Breast epithelium (tissue), 4 donors: ENCODE results near the gene MYO5B. TPM values are rescaled to one million over a fixed set of nuclear protein-coding genes. Genes with fewer than 3 reads are reported as not detected.
A peak's percentile ranks its signal among the peaks of the same experiment; 100 is the strongest.

ENCODE experiments used
- DNase-seq, 2 donors: peaks; one replicate each; pipeline ENCODE4 v3.0.0-alpha.2; 2019; ENCODE audit warnings: low spot score in 2 of 2
- H3K27ac ChIP-seq, 2 donors: fragments of 200-600 bp; sonication (generic) in 1 of 2; one replicate each; pipeline ENCODE4 v1.5.1; 2016 to 2019; ENCODE audit warnings: mild to moderate bottlenecking in 1 of 2
- H3K27me3 ChIP-seq, 2 donors: fragments of 200-600 bp; sonication (generic) in 1 of 2; one replicate each; pipeline versions ENCODE4 v1.5.1 to v1.6.0; 2017 to 2019; ENCODE audit warnings: control low read depth in 1 of 2, mild to moderate bottlenecking in 1 of 2
- H3K36me3 ChIP-seq: fragments of 200-600 bp; one replicate; pipeline ENCODE4 v1.5.1; 2019
- H3K4me1 ChIP-seq, 2 donors: fragments of 200-600 bp; sonication (generic); one replicate each; pipeline ENCODE4 v1.5.1; 2016 to 2019; ENCODE audit warnings: control low read depth in 1 of 2
- H3K4me3 ChIP-seq, 3 donors: fragments of 200-600 bp; sonication (generic); 1 replicate in 2 of 3; 2 replicates in 1 of 3; pipeline ENCODE4 v1.5.1; 2016 to 2019; ENCODE audit warnings: mild to moderate bottlenecking in 3 of 3, moderate library complexity in 2 of 3
- H3K9me3 ChIP-seq, 2 donors: fragments of 200-600 bp; sonication (generic) in 1 of 2; one replicate each; pipeline ENCODE4 v1.5.1; 2016 to 2019; ENCODE audit warnings: control low read depth in 1 of 2
- CTCF ChIP-seq, 3 donors: fragments of 450-650 bp; IDR thresholded peaks; one replicate each; pipeline ENCODE4 v1.5.1; 2016 to 2017; ENCODE audit warnings: antibody characterized with exemption in 3 of 3, mild to moderate bottlenecking in 3 of 3, moderate library complexity in 3 of 3
- POLR2A ChIP-seq: fragments of 450-650 bp; IDR thresholded peaks from one replicate; pipeline ENCODE4 v1.6.1; 2016; ENCODE audit warnings: antibody characterized with exemption, mild to moderate bottlenecking, moderate library complexity
- POLR2AphosphoS5 ChIP-seq, 3 donors: sonication (generic); formaldehyde crosslinking; IDR thresholded peaks; one replicate each; pipeline ENCODE4 v1.6.1; 2017; ENCODE audit warnings: antibody characterized with exemption in 3 of 3
- intact Hi-C: fragments of 100-400 bp; cut with DNase I; formaldehyde crosslinking; loops from one replicate; pipeline ENCODE4 v1.15.1; 2023; ENCODE audit warnings: low total_unique reads
- total RNA-seq, 3 donors: library from RNA; depleted of rRNA; stranded (reverse); fragments of >200 nt; gene quantifications; one replicate each; pipeline ENCODE4 v1.1.0, GENCODE V29; 2016

The MYO5B gene
- total RNA-seq, 3 donors from 2014 or later: 2.4 to 53.1 (median 22.0) TPM

- Histone ChIP-seq H3K4me1 (no peaks in the 10 kb centered on the region), H3K36me3 (no peaks in the 10 kb centered on the region), H3K27ac (no peak overlapping the region), H3K9me3 (no peaks in the 10 kb centered on the region), H3K27me3 (no peaks in the 10 kb centered on the region), H3K4me3 (no peak overlapping the region)
- intact Hi-C loops: no loop called here
- TF ChIP-seq CTCF (IDR thresholded peaks at IDR 0.05) (no peak), POLR2A (no peak), POLR2AphosphoS5 (IDR thresholded peaks at IDR 0.05) (no peak)
- DNase-seq: no peak
These were observed 59.0 kb downstream of the MYO5B start for GRCh38 chr18:50135903-50136302.

- no peaks in the 10 kb centered on the region for H3K36me3 ChIP-seq
- no peak for DNase-seq
- H3K9me3 ChIP-seq: no peaks in the 10 kb centered on the region
- H3K27ac ChIP-seq: peak overlapping the region in 1 of 2 donors; percentile 72
- no peak overlapping the region for H3K4me3 ChIP-seq
- TF ChIP-seq CTCF (IDR thresholded peaks at IDR 0.05): no peak
- no peak for TF ChIP-seq POLR2AphosphoS5 (IDR thresholded peaks at IDR 0.05)
- no peak for TF ChIP-seq POLR2A
- no peaks in the 10 kb centered on the region for H3K4me1 ChIP-seq
- no peaks in the 10 kb centered on the region for H3K27me3 ChIP-seq
- intact Hi-C loops: no loop called here
These were observed 61.4 kb downstream of the MYO5B start for GRCh38 chr18:50133526-50133925.

GRCh38 chr18:50131591-50131990 lies 63.4 kb downstream of the MYO5B start:
- no peaks in the 10 kb centered on the region for H3K9me3 ChIP-seq

GRCh38 chr18:50128506-50129271 lies 66.3 kb downstream of the MYO5B start:
- intact Hi-C loops: loop anchor here (1.0 kb wide), 1 partner anchor 25 kb away; no protein-coding TSS in a partner anchor
- peak in 1 of 2 donors; percentile 52 for DNase-seq
- Histone ChIP-seq H3K27ac (peak overlapping the region; percentile 71 to 83), H3K4me1 (no peaks in the 10 kb centered on the region), H3K27me3 (no peaks in the 10 kb centered on the region), H3K9me3 (no peaks in the 10 kb centered on the region), H3K36me3 (no peaks in the 10 kb centered on the region), H3K4me3 (no peak overlapping the region)
- TF ChIP-seq POLR2AphosphoS5 (IDR thresholded peaks at IDR 0.05) (no peak), CTCF (IDR thresholded peaks at IDR 0.05) (no peak), POLR2A (no peak)

More at GRCh38 chr18:50131591-50131990, 63.4 kb downstream of the MYO5B start:
- Histone ChIP-seq H3K4me3 (no peak overlapping the region), H3K36me3 (no peaks in the 10 kb centered on the region), H3K4me1 (no peaks in the 10 kb centered on the region), H3K27ac (no peak overlapping the region), H3K27me3 (no peaks in the 10 kb centered on the region)
- no peak for TF ChIP-seq POLR2AphosphoS5 (IDR thresholded peaks at IDR 0.05)
- TF ChIP-seq POLR2A: no peak
- TF ChIP-seq CTCF (IDR thresholded peaks at IDR 0.05): no peak
- no peak for DNase-seq
- intact Hi-C loops: no loop called here

- H3K4me3 ChIP-seq: no peak overlapping the region
- H3K36me3 ChIP-seq: no peaks in the 10 kb centered on the region
- H3K27me3 ChIP-seq: no peaks in the 10 kb centered on the region
- no peaks in the 10 kb centered on the region for H3K4me1 ChIP-seq
- TF ChIP-seq CTCF (IDR thresholded peaks at IDR 0.05): no peak
- TF ChIP-seq POLR2AphosphoS5 (IDR thresholded peaks at IDR 0.05): no peak
- TF ChIP-seq POLR2A: no peak
- intact Hi-C loops: no loop called here
- no peak for DNase-seq
- peak overlapping the region in 1 of 2 donors; percentile 83 for H3K27ac ChIP-seq
- no peaks in the 10 kb centered on the region for H3K9me3 ChIP-seq
These were observed 67.3 kb downstream of the MYO5B start for GRCh38 chr18:50127516-50128210.
